Transverse colon (tissue), 4 donors: ENCODE measurements around the gene SFTPA1.
"Not testable (repeated sequence)": the region's sequence is repeated elsewhere in the genome, so short reads cannot be mapped to it uniquely, and the experiment has no call there.

Experiments
- EP300 ChIP-seq: sonication (generic); formaldehyde crosslinking; IDR thresholded peaks from one replicate; pipeline ENCODE4 v1.6.1; 2017; ENCODE audit warnings: antibody characterized with exemption, low read depth
- POLR2AphosphoS5 ChIP-seq, 3 donors: sonication (generic); formaldehyde crosslinking; IDR thresholded peaks; one replicate each; pipeline ENCODE4 v1.6.1; 2016; ENCODE audit warnings: antibody characterized with exemption in 3 of 3
- TF ChIP-seq, protein P1 (sequence below), 5 experiments: fragments of 200-600 bp in 3 of 5; fragments of 450-650 bp in 2 of 5; sonication (generic) in 3 of 5; IDR thresholded peaks; 1 replicate in 2 of 5; 2 replicates in 3 of 5; pipeline ENCODE4 v1.5.1; 2016 to 2017; ENCODE audit warnings: antibody characterized with exemption in 5 of 5, inconsistent platforms in 3 of 5, mild to moderate bottlenecking in 2 of 5, moderate library complexity in 1 of 5

DNA sequence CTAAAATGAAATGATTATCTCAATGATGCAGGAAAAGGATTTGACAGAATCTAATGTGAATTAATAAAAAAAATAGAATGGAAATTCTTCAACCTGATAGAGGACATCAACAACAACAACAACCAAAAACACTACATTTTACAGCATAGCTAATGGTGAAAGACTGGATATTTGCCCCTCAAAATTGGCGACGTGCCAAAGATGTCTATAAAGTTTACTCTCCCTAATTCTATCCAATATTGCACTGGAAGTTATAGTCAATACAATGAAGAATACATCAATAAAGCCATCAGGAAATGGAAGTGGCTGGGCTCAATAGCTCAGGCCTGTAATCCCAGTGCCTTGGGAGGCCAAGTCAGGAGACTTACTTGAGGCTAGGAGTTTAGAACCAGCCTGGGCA, 42.0 kb downstream of the SFTPA1 start:
- TF ChIP-seq, protein P1, sequence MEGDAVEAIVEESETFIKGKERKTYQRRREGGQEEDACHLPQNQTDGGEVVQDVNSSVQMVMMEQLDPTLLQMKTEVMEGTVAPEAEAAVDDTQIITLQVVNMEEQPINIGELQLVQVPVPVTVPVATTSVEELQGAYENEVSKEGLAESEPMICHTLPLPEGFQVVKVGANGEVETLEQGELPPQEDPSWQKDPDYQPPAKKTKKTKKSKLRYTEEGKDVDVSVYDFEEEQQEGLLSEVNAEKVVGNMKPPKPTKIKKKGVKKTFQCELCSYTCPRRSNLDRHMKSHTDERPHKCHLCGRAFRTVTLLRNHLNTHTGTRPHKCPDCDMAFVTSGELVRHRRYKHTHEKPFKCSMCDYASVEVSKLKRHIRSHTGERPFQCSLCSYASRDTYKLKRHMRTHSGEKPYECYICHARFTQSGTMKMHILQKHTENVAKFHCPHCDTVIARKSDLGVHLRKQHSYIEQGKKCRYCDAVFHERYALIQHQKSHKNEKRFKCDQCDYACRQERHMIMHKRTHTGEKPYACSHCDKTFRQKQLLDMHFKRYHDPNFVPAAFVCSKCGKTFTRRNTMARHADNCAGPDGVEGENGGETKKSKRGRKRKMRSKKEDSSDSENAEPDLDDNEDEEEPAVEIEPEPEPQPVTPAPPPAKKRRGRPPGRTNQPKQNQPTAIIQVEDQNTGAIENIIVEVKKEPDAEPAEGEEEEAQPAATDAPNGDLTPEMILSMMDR (IDR thresholded peaks at IDR 0.05), result not testable (repeated sequence)
- TF ChIP-seq POLR2AphosphoS5 (IDR thresholded peaks at IDR 0.05); EP300: not testable (repeated sequence)
